Astrocyte (in vitro differentiated cells and primary cell): ENCODE measurements around the gene EMX2.

Source experiments
- EZH2 ChIP-seq: IDR thresholded peaks from 2 replicates; pipeline ENCODE4 v1.6.1; 2012; ENCODE audit warnings: mild to moderate bottlenecking, low read length, inconsistent platforms; ENCODE audit not compliant: insufficient read depth
- TF ChIP-seq, protein P1 (sequence below): IDR thresholded peaks from 2 replicates; pipeline ENCODE4 v1.5.1; 2011; ENCODE audit warnings: low read depth, mild to moderate bottlenecking, inconsistent platforms, low read length, moderate library complexity; ENCODE audit not compliant: insufficient read depth

DNA sequence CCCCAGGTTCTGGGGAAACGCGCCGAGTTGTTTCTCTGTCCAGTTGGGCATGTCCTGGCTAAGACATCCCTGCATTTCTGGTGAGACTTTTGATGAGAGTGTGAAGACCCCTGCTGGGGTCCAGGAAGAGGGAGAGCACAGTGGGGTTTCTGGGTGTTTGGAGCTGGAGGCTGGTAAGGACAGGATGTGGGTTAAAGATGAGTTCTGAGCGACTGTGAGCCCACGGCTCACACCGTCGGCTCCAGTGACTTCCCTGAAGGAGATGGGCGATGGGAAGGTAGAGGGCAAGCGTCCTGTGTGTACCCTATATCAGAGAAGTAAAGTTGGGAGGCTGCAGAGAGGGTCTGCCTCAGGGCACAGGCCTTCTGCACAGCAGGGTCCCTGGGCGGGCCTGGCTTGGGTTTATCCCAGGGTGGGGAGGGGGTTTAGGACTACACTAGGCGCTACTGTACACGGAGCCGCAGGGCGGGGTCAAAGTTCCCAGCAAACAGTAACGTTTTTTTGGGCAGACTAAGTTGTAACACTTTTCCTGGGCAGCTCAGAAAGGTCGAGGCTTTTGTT, 3.6 kb downstream of the EMX2 start:
- no peak for TF ChIP-seq EZH2
- TF ChIP-seq, protein P1, sequence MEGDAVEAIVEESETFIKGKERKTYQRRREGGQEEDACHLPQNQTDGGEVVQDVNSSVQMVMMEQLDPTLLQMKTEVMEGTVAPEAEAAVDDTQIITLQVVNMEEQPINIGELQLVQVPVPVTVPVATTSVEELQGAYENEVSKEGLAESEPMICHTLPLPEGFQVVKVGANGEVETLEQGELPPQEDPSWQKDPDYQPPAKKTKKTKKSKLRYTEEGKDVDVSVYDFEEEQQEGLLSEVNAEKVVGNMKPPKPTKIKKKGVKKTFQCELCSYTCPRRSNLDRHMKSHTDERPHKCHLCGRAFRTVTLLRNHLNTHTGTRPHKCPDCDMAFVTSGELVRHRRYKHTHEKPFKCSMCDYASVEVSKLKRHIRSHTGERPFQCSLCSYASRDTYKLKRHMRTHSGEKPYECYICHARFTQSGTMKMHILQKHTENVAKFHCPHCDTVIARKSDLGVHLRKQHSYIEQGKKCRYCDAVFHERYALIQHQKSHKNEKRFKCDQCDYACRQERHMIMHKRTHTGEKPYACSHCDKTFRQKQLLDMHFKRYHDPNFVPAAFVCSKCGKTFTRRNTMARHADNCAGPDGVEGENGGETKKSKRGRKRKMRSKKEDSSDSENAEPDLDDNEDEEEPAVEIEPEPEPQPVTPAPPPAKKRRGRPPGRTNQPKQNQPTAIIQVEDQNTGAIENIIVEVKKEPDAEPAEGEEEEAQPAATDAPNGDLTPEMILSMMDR, result no peak
